Neural cell (in vitro differentiated cells): ENCODE measurements around the gene RETSAT.

Source experiments
- CTCF ChIP-seq: fragments of 450-650 bp; IDR thresholded peaks from 2 replicates; pipeline ENCODE4 v1.5.1; 2014; ENCODE audit warnings: antibody characterized with exemption, mild to moderate bottlenecking, moderate library complexity; ENCODE audit not compliant: poor library complexity, severe bottlenecking
- EZH2 ChIP-seq: fragments of 200-600, 300-800 bp; shearing (Covaris generic), sonication (generic); IDR thresholded peaks from 2 replicates; pipeline ENCODE4 v1.6.1; 2014; ENCODE audit warnings: antibody characterized with exemption, low read length, borderline replicate concordance, mild to moderate bottlenecking; ENCODE audit not compliant: insufficient read depth, poor library complexity, severe bottlenecking
- POLR2AphosphoS5 ChIP-seq: IDR thresholded peaks from 2 replicates; pipeline ENCODE4 v1.6.1; 2012
- RAD21 ChIP-seq: fragments of 450-650 bp; conservative IDR thresholded peaks from 2 replicates; pipeline ENCODE4 v1.6.1; 2014; ENCODE audit warnings: antibody characterized with exemption, mild to moderate bottlenecking, moderate library complexity
- SMC3 ChIP-seq: fragments of 450-650 bp; conservative IDR thresholded peaks from 2 replicates; pipeline ENCODE4 v1.6.1; 2014; ENCODE audit warnings: antibody characterized with exemption, mild to moderate bottlenecking, moderate library complexity; ENCODE audit not compliant: poor library complexity

GRCh38 chr2:85394261-85394681, 39.9 kb upstream of the RETSAT start:
- TF ChIP-seq POLR2AphosphoS5 = no peak
- TF ChIP-seq SMC3 = no peak
- no peak for TF ChIP-seq CTCF
- no peak for TF ChIP-seq EZH2
- no peak for TF ChIP-seq RAD21
